ENCODE results near the gene MAP2. TPM values are rescaled to one million over a fixed set of nuclear protein-coding genes. Genes with fewer than 3 reads are reported as not detected.

MAP2 gene
- total and polyA plus RNA-seq, 4 donors: 0.70 to 4.2 (median 1.9) TPM

- no peaks in the 10 kb centered on the region for H3K4me1 ChIP-seq (ENCODE audit: control insufficient read depth in 4 of 4, insufficient read depth in 4 of 4, low read length in 3 of 4)
- TF ChIP-seq RXRA (IDR thresholded peaks at IDR 0.05) (no peak), FOXA2 (IDR thresholded peaks at IDR 0.05) (no peak), EGR1 (IDR thresholded peaks at IDR 0.05; ENCODE audit: low read depth in 2 of 2) (no peak), ATF3 (IDR thresholded peaks at IDR 0.05) (no peak), TAF1 (conservative IDR thresholded peaks at IDR 0.05) (no peak), SP1 (IDR thresholded peaks at IDR 0.05) (no peak), HNF4G (IDR thresholded peaks at IDR 0.05) (no peak), FOXA1 (IDR thresholded peaks at IDR 0.05) (no peak), NR2F2 (IDR thresholded peaks at IDR 0.05) (no peak), REST (IDR thresholded peaks at IDR 0.05) (no peak)
- DNase-seq (ENCODE audit: low spot score): no peak
- 87% methylated on average over 3 of the region's 3 CpGs for WGBS
- no peak overlapping the region for H3K4me3 ChIP-seq (ENCODE audit: low read depth in 1 of 3, low read length in 3 of 3)
- no peak overlapping the region for H3K27ac ChIP-seq (ENCODE audit: low read depth in 1 of 2, low read length in 2 of 2)
- H3K36me3 ChIP-seq (ENCODE audit: control insufficient read depth in 4 of 4, insufficient read depth in 3 of 4, low read depth in 1 of 4, low read length in 3 of 4): peaks cover 0 to 1% (median 0%) of the 10 kb centered on the region in 4 donors
- H3K9ac ChIP-seq (ENCODE audit: low read depth in 1 of 2, low read length in 2 of 2): no peak overlapping the region
- no peaks in the 10 kb centered on the region for H3K9me3 ChIP-seq (ENCODE audit: control insufficient read depth in 4 of 4, low read length in 3 of 4)
- H3K27me3 ChIP-seq (ENCODE audit: control insufficient read depth in 4 of 4, insufficient read depth in 4 of 4, low read length in 3 of 4): no peaks in the 10 kb centered on the region
Measured at GRCh38 chr2:209564816-209565215, 141.0 kb downstream of the MAP2 start.

GRCh38 chr2:209565896-209566582 is 142.2 kb downstream of the MAP2 start:
- H3K4me1 ChIP-seq (ENCODE audit: control insufficient read depth in 4 of 4, insufficient read depth in 4 of 4, low read length in 3 of 4): no peaks in the 10 kb centered on the region

More at GRCh38 chr2:209565896-209566582, 142.2 kb downstream of the MAP2 start:
- Histone ChIP-seq H3K9ac (ENCODE audit: low read depth in 1 of 2, low read length in 2 of 2) (no peak overlapping the region), H3K36me3 (ENCODE audit: control insufficient read depth in 4 of 4, insufficient read depth in 3 of 4, low read depth in 1 of 4, low read length in 3 of 4) (peaks cover 0 to 1% (median 0%) of the 10 kb centered on the region in 4 donors), H3K27me3 (ENCODE audit: control insufficient read depth in 4 of 4, insufficient read depth in 4 of 4, low read length in 3 of 4) (no peaks in the 10 kb centered on the region), H3K4me3 (ENCODE audit: low read depth in 1 of 3, low read length in 3 of 3) (no peak overlapping the region), H3K9me3 (ENCODE audit: control insufficient read depth in 4 of 4, low read length in 3 of 4) (no peaks in the 10 kb centered on the region), H3K27ac (ENCODE audit: low read depth in 1 of 2, low read length in 2 of 2) (no peak overlapping the region)
- no peak for DNase-seq (ENCODE audit: low spot score)
- TF ChIP-seq FOXA1 (IDR thresholded peaks at IDR 0.05) (no peak), RAD21 (IDR thresholded peaks at IDR 0.05) (no peak), HNF4A (conservative IDR thresholded peaks at IDR 0.05) (no peak), EGR1 (IDR thresholded peaks at IDR 0.05; ENCODE audit: low read depth in 2 of 2) (no peak), YY1 (IDR thresholded peaks at IDR 0.05) (no peak), HNF4G (IDR thresholded peaks at IDR 0.05) (no peak), SP1 (IDR thresholded peaks at IDR 0.05) (no peak), TAF1 (conservative IDR thresholded peaks at IDR 0.05) (no peak), CTCF (IDR thresholded peaks at IDR 0.05; ENCODE audit: low read depth, low read length, missing input control) (no peak), JUND (IDR thresholded peaks at IDR 0.05) (no peak), RXRA (IDR thresholded peaks at IDR 0.05) (no peak), ATF3 (IDR thresholded peaks at IDR 0.05) (no peak)
- 82% methylated on average over 7 of the region's 7 CpGs for WGBS

Data from liver (tissue), 9 donors.